H1 (cell line): ENCODE measurements around the gene DIS3L. TPM values are rescaled to one million over a fixed set of nuclear protein-coding genes. Genes with fewer than 3 reads are reported as not detected.

Source experiments
- CTCF ChIA-PET: fragments of 300-600 bp; sonication (Branson Sonifier 250); formaldehyde crosslinking; loops from one replicate; lab custom pipeline; 2021; ENCODE audit not compliant: partially characterized antibody; lab: Charles Lee
- POLR2A ChIA-PET: fragments of 300-600 bp; sonication (Branson Sonifier 250); formaldehyde crosslinking; loops from one replicate; lab custom pipeline; 2021; ENCODE audit warnings: inconsistent platforms; ENCODE audit not compliant: partially characterized antibody; lab: Charles Lee
- DNase-seq, 2 experiments: peaks; one replicate each; pipeline versions ENCODE4 v3.0.0 to v3.0.0-alpha.2; 2010 to 2022; ENCODE audit warnings: low spot score in 2 of 2, low read depth in 1 of 2, mixed read lengths in 1 of 2
- FAIRE-seq: peaks from 2 replicates; lab custom pipeline; 2011; peaks lifted over from hg19 to GRCh38; lab: Jason Lieb, UNC
- H2AFZ ChIP-seq: 2 replicates; pipeline ENCODE4 v1.8.1; 2012; ENCODE audit warnings: low read length, inconsistent platforms
- H2AK5ac ChIP-seq: 2 replicates; pipeline ENCODE4 v1.6.1; 2013; ENCODE audit warnings: low read depth, low read length
- H2BK120ac ChIP-seq: replicated peaks from 2 replicates; pipeline ENCODE3; 2013; ENCODE audit warnings: low read depth, low read length, inconsistent platforms
- H2BK12ac ChIP-seq: 2 replicates; pipeline ENCODE4 v1.6.1; 2013; ENCODE audit warnings: low read depth, low read length
- H2BK15ac ChIP-seq: 2 replicates; pipeline ENCODE4 v1.6.1; 2013; ENCODE audit warnings: low read length
- H2BK20ac ChIP-seq: 2 replicates; pipeline ENCODE4 v1.6.1; 2013; ENCODE audit warnings: low read length
- H2BK5ac ChIP-seq: 2 replicates; pipeline ENCODE4 v1.6.1; 2013; ENCODE audit warnings: low read depth, low read length
- H3K14ac ChIP-seq: 2 replicates; pipeline ENCODE4 v1.6.1; 2013; ENCODE audit warnings: inconsistent platforms; ENCODE audit not compliant: insufficient read length
- H3K18ac ChIP-seq: 2 replicates; pipeline ENCODE4 v1.6.1; 2013; ENCODE audit warnings: low read length; ENCODE audit errors: extremely low read depth
- H3K23ac ChIP-seq: 2 replicates; pipeline ENCODE4 v1.6.1; 2013; ENCODE audit warnings: inconsistent platforms; ENCODE audit not compliant: insufficient read length
- H3K23me2 ChIP-seq: 2 replicates; pipeline ENCODE4 v1.6.1; 2013; ENCODE audit warnings: low read depth, low read length
- H3K27ac ChIP-seq: 2 replicates; pipeline ENCODE4 v1.6.1; 2011; ENCODE audit warnings: low read depth, low read length, inconsistent platforms
- H3K27me3 ChIP-seq, 4 experiments: replicated peaks in 1 of 4; 1 replicate in 1 of 4; 2 replicates in 3 of 4; pipeline versions ENCODE4 v1.6.1 to v1.8.1; 2011 to 2013; ENCODE audit warnings: low read length in 3 of 4, mild to moderate bottlenecking in 3 of 4, inconsistent platforms in 2 of 4, mixed read lengths in 2 of 4, moderate library complexity in 1 of 4; ENCODE audit not compliant: control insufficient read depth in 3 of 4, insufficient read depth in 3 of 4; ENCODE audit errors: extremely low read depth in 1 of 4
- H3K36me3 ChIP-seq, 4 experiments: 2 replicates each; pipeline versions ENCODE4 v1.6.1 to v1.8.1; 2011 to 2013; ENCODE audit warnings: mild to moderate bottlenecking in 4 of 4, low read length in 3 of 4, moderate library complexity in 2 of 4, control low read depth in 1 of 4, inconsistent platforms in 1 of 4; ENCODE audit not compliant: insufficient read depth in 4 of 4, control insufficient read depth in 2 of 4
- H3K4ac ChIP-seq: replicated peaks from 2 replicates; pipeline ENCODE3; 2013; ENCODE audit warnings: low read length, low read depth, mixed read lengths, inconsistent platforms; ENCODE audit not compliant: insufficient read length
- H3K4me1 ChIP-seq, 4 experiments: replicated peaks in 1 of 4; 1 replicate in 1 of 4; 2 replicates in 3 of 4; pipeline versions ENCODE4 v1.6.1 to v1.8.1; 2011 to 2013; ENCODE audit warnings: low read length in 3 of 4, inconsistent platforms in 2 of 4, mixed read lengths in 1 of 4; ENCODE audit not compliant: insufficient read depth in 4 of 4, control insufficient read depth in 3 of 4
- H3K4me2 ChIP-seq, 2 experiments: 2 replicates each; pipeline versions ENCODE4 v1.6.1 to v1.8.1; 2011 to 2013; ENCODE audit warnings: low read depth in 2 of 2, low read length in 2 of 2, control low read depth in 1 of 2, inconsistent platforms in 1 of 2, mild to moderate bottlenecking in 1 of 2; ENCODE audit not compliant: insufficient read depth in 1 of 2
- H3K4me3 ChIP-seq, 4 experiments: fragments of 200-600, 300-600 bp in 1 of 4; sonication (generic), shearing (Covaris generic), sonication (Bioruptor Twin) in 1 of 4; 2 replicates each; pipeline versions ENCODE4 v1.5.1 to v1.8.1; 2011 to 2016; ENCODE audit warnings: low read length in 4 of 4, low read depth in 3 of 4, control low read depth in 2 of 4, inconsistent platforms in 2 of 4, mild to moderate bottlenecking in 2 of 4, mixed read lengths in 1 of 4, moderate library complexity in 1 of 4; ENCODE audit not compliant: insufficient read depth in 2 of 4; ENCODE audit errors: extremely low read depth in 1 of 4
- H3K56ac ChIP-seq: replicated peaks from 2 replicates; pipeline ENCODE3; 2013; ENCODE audit warnings: low read depth, mild to moderate bottlenecking, mixed read lengths, low read length, inconsistent platforms; ENCODE audit not compliant: insufficient read length
- H3K79me1 ChIP-seq: 2 replicates; pipeline ENCODE4 v1.6.1; 2013; ENCODE audit warnings: low read depth, low read length, control low read depth
- H3K79me2 ChIP-seq, 2 experiments: 2 replicates each; pipeline versions ENCODE4 v1.6.1 to v1.8.1; 2012 to 2013; ENCODE audit warnings: low read length in 2 of 2, mild to moderate bottlenecking in 2 of 2, inconsistent platforms in 1 of 2; ENCODE audit not compliant: insufficient read depth in 2 of 2, control insufficient read depth in 1 of 2
- H3K9ac ChIP-seq, 4 experiments: replicated peaks in 1 of 4; 1 replicate in 1 of 4; 2 replicates in 3 of 4; pipeline versions ENCODE4 v1.6.1 to v1.8.1; 2011 to 2013; ENCODE audit warnings: low read depth in 3 of 4, low read length in 3 of 4, control low read depth in 2 of 4, mild to moderate bottlenecking in 2 of 4, moderate library complexity in 2 of 4, inconsistent platforms in 1 of 4; ENCODE audit errors: extremely low read depth in 1 of 4
- H3K9me3 ChIP-seq, 2 experiments: 2 replicates each; pipeline versions ENCODE4 v1.6.1 to v1.8.1; 2012 to 2013; ENCODE audit warnings: mild to moderate bottlenecking in 2 of 2, moderate library complexity in 2 of 2, control low read depth in 1 of 2, inconsistent platforms in 1 of 2, low read depth in 1 of 2, low read length in 1 of 2, mixed read lengths in 1 of 2; ENCODE audit not compliant: insufficient read depth in 2 of 2
- H4K20me1 ChIP-seq, 2 experiments: replicated peaks in 1 of 2; 2 replicates each; pipeline versions ENCODE3 to v1.8.1; 2011 to 2013; ENCODE audit warnings: inconsistent platforms in 2 of 2, low read length in 2 of 2, mild to moderate bottlenecking in 1 of 2; ENCODE audit not compliant: insufficient read depth in 2 of 2, control insufficient read depth in 1 of 2
- H4K5ac ChIP-seq: 2 replicates; pipeline ENCODE4 v1.6.1; 2013; ENCODE audit warnings: low read length, low read depth, mixed read lengths, inconsistent platforms; ENCODE audit not compliant: insufficient read length
- H4K8ac ChIP-seq: 2 replicates; pipeline ENCODE4 v1.8.0; 2013; ENCODE audit warnings: mild to moderate bottlenecking, moderate library complexity, low read length, inconsistent platforms; ENCODE audit not compliant: insufficient read depth; ENCODE audit errors: extremely low read depth
- H4K91ac ChIP-seq: replicated peaks from 2 replicates; pipeline ENCODE3; 2013; ENCODE audit warnings: low read length, mixed read lengths, inconsistent platforms; ENCODE audit not compliant: insufficient read length
- ASH2L ChIP-seq: fragments of 200-600, 300-600 bp; sonication (generic); IDR thresholded peaks from one replicate; pipeline ENCODE4 v1.7.1; 2017; ENCODE audit warnings: low read length
- WGBS, 2 experiments: shearing (Covaris generic) in 1 of 2; methylation state at CpG; one replicate each; pipeline versions ENCODE4 v1.1.6 to v1.1.7; 2013 to 2015; ENCODE audit warnings: low lambda C conversion rate in 2 of 2, mixed read lengths in 2 of 2, inconsistent platforms in 1 of 2, low coverage in 1 of 2, missing lambda C conversion rate in 1 of 2; ENCODE audit not compliant: insufficient replicate concordance in 2 of 2, insufficient coverage in 1 of 2, insufficient read length in 1 of 2; ENCODE audit errors: extremely low coverage in 1 of 2, missing lambda C conversion rate in 1 of 2; 5-methylcytosine and 5-hydroxymethylcytosine counted together
- polyA plus RNA-seq, 7 experiments: library from polyadenylated mRNA; depleted of rRNA in 3 of 7; stranded (reverse) in 5 of 7; unstranded in 2 of 7; fragments of >200 nt in 5 of 7; fragments of 200-250 nt in 2 of 7; gene quantifications; 1 replicate in 5 of 7; 2 replicates in 1 of 7; 4 replicates in 1 of 7; pipeline versions ENCODE4 v1.2.1 to v1.2.3, GENCODE V29; 2011 to 2013; ENCODE audit warnings: missing spikeins in 2 of 7, mixed read lengths in 2 of 7
- total RNA-seq: library from RNA; stranded (reverse); fragmentation: NEBNext Ultra II Directional; extraction: Animal tissue kit (Norgen Biotek cat#: 25700); gene quantifications from 2 replicates; pipeline ENCODE4 v1.2.1, GENCODE V29; 2021

DIS3L gene
- total and polyA plus RNA-seq, 2 of the 8 experiments (the other 6 are each of a cell fraction or from before 2014, with no cell fraction given), result 8.7 to 25.0 TPM

GRCh38 chr15:66276546-66276945 lies 16.8 kb upstream of the DIS3L start:
- Histone ChIP-seq H2AFZ (no peak overlapping the region), H4K20me1 (no peaks in the 10 kb centered on the region), H3K9ac (no peak overlapping the region), H2BK20ac (no peak overlapping the region), H2BK120ac (no peak overlapping the region), H3K23ac (no peak overlapping the region), H4K91ac (no peak overlapping the region), H4K8ac (no peak overlapping the region), H3K79me2 (no peaks in the 10 kb centered on the region), H3K27me3 (no peaks in the 10 kb centered on the region), H3K4me3 (no peak overlapping the region), H3K56ac (no peak overlapping the region), H3K4me2 (no peak overlapping the region), H3K4ac (no peak overlapping the region), H3K27ac (no peak overlapping the region), H4K5ac (no peak overlapping the region), H3K23me2 (no peaks in the 10 kb centered on the region), H3K14ac (no peak overlapping the region), H3K4me1 (no peaks in the 10 kb centered on the region), H2AK5ac (no peak overlapping the region), H3K18ac (no peak overlapping the region), H3K79me1 (no peaks in the 10 kb centered on the region), H2BK15ac (no peak overlapping the region), H2BK12ac (no peak overlapping the region), H2BK5ac (no peak overlapping the region), H3K9me3 (no peaks in the 10 kb centered on the region), H3K36me3 (no peaks in the 10 kb centered on the region)
- FAIRE-seq (no peak), DNase-seq (no peak)
- POLR2A ChIA-PET, result no interaction called here
- 84% methylated on average over 3 of the region's 3 CpGs; no CpG with 5 or more reads in 1 of the 2 experiments for WGBS, 2 experiments
- CTCF ChIA-PET, result interaction anchor here (1.4 to 2.4 kb wide), 3 partner anchors 11 to 42 kb away, joined by 5 to 8 read pairs (median 6); no protein-coding TSS in a partner anchor
- TF ChIP-seq ASH2L, result no peak
